GM13976 (cell line): ENCODE results near the gene ZFP2.
"Not testable (repeated sequence)": the region's sequence is repeated elsewhere in the genome, so short reads cannot be mapped to it uniquely, and the experiment has no call there.

ENCODE experiments used
- DNase-seq: peaks from one replicate; pipeline ENCODE4 v3.0.0; 2012; ENCODE audit warnings: low spot score
- in situ Hi-C: fragments of 300-500 bp; cut with MboI; formaldehyde crosslinking; loops from one replicate; pipeline ENCODE4 v1.12.0; 2022; ENCODE audit warnings: low sequenced_read_pairs, mixed read lengths, inconsistent platforms; ENCODE audit not compliant: unreplicated experiment
- TF ChIP-seq, protein P1 (sequence below): IDR thresholded peaks from 2 replicates; pipeline ENCODE4 v1.5.1; 2012; ENCODE audit warnings: borderline replicate concordance, mild to moderate bottlenecking; ENCODE audit not compliant: insufficient read depth; ENCODE audit errors: extremely low read depth, missing control alignments, control extremely low read depth

ZFP2 gene

DNA sequence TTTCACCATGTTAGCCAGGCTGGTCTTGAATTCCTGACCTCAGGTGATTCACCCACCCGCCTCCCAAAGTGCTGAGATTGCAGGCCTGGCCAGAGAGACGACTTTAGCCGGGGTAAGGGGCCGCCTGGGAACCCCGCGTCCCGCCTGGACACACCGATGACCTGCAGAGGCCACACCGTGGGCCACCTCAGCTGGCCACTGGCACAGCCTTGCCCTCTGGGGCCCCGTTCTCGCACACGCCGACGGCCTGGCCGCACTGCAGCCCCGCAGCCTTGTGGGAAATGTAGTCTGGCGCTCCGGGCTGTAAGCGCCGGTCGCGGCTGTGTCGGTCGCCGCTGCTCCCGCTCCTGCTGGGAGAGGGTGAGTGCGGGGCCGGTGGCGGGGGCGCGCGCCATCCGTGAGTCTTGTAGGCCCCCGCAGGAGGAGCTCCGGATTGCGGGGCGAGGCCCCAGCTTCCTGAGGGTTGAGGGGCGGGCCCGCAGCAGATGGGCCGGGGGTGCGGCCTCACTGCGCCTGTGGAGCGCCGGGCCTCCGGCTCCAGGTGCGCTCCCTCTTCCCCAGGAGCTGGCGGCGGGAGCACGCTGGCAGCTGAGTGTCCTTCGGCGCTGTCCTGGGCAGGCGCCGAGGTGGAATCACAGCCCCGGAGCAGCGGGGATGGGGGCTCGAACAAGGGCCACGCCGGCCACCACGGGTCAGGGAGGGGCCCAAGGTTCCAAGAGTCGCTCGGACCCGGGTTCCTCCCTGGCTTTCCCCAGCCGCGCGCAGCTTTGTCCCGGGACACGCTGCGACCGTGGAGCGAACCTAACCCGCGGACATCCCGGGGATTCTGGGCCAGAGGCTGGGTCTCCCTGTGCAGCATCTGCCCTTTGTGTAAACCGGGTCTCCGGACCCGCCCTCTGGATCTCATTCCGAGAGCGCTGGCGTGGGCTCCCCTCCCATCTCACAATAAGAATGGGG is at the start of gene ZFP2:
ZFP2 (plus strand) TSS at position 299 of the 957 bp plus-strand sequence. CDS start 35,401 bp downstream, outside the sequence.
- in situ Hi-C loops: no loop called here
- DNase-seq: peak; percentile 36
- TF ChIP-seq, protein P1, sequence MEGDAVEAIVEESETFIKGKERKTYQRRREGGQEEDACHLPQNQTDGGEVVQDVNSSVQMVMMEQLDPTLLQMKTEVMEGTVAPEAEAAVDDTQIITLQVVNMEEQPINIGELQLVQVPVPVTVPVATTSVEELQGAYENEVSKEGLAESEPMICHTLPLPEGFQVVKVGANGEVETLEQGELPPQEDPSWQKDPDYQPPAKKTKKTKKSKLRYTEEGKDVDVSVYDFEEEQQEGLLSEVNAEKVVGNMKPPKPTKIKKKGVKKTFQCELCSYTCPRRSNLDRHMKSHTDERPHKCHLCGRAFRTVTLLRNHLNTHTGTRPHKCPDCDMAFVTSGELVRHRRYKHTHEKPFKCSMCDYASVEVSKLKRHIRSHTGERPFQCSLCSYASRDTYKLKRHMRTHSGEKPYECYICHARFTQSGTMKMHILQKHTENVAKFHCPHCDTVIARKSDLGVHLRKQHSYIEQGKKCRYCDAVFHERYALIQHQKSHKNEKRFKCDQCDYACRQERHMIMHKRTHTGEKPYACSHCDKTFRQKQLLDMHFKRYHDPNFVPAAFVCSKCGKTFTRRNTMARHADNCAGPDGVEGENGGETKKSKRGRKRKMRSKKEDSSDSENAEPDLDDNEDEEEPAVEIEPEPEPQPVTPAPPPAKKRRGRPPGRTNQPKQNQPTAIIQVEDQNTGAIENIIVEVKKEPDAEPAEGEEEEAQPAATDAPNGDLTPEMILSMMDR: no peak

DNA sequence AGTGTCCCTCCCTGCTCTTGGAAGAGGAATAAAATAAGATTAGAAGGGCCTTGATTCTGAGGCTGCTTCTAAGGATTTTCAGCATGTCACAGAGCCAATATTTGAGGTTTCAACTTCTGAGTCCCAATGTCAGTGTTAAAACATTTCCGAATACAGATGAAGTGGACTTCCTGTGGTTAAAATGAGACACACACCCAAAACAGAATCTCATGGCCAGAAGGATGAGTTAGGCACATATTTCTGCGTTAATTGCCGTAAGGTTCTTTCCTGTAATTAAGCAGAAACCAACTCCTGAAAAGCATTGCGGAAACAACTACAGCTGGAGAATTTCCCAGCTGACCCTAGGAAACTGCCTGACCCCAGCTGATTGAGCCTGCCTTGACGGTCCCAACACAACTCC is 46.4 kb upstream of the ZFP2 start:
- no peak for DNase-seq
- TF ChIP-seq, protein P1: no peak
- in situ Hi-C loops: no loop called here

DNA sequence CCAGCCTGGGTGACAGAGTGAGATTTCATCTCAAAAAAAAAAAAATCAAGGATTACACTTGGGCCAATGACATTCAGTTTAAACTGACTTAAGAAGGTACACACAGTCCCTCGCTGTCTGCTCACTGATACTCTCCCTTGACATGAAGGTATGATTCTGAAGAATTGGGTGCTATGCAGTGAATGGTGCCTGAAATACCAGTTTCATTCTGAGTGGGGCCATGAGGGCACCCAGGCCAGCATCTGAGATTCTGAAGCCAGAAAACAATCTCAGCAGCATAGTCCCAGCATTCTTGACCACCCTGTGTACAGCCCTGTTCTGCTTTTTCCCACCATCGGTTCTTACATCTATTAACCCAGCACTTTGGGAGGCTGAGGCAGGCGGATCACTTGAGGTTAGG is 43.8 kb upstream of the ZFP2 start:
- in situ Hi-C loops: no loop called here
- TF ChIP-seq, protein P1: no peak
- DNase-seq: no peak

DNA sequence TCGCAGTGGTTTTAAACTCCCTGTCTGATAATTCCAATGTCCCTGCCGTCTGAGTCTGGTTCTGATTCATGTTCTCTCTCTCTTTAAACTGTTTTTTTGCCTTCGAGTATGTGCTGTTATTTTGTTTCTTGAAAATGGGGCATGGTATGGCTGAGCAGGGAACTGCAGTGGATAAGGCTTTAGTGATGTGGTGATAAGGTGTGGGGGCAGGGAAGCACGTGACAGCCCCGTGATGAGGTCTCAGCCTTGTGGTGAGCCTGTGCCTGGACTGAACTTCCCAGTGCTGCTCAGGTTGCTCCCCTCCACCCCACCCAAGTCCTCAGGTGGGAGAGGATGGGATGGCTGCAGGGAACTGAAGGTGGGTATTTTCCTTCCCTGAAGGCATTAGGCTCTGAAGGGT is 41.4 kb upstream of the ZFP2 start:
- no peak for DNase-seq
- in situ Hi-C loops: no loop called here
- TF ChIP-seq, protein P1: no peak

DNA sequence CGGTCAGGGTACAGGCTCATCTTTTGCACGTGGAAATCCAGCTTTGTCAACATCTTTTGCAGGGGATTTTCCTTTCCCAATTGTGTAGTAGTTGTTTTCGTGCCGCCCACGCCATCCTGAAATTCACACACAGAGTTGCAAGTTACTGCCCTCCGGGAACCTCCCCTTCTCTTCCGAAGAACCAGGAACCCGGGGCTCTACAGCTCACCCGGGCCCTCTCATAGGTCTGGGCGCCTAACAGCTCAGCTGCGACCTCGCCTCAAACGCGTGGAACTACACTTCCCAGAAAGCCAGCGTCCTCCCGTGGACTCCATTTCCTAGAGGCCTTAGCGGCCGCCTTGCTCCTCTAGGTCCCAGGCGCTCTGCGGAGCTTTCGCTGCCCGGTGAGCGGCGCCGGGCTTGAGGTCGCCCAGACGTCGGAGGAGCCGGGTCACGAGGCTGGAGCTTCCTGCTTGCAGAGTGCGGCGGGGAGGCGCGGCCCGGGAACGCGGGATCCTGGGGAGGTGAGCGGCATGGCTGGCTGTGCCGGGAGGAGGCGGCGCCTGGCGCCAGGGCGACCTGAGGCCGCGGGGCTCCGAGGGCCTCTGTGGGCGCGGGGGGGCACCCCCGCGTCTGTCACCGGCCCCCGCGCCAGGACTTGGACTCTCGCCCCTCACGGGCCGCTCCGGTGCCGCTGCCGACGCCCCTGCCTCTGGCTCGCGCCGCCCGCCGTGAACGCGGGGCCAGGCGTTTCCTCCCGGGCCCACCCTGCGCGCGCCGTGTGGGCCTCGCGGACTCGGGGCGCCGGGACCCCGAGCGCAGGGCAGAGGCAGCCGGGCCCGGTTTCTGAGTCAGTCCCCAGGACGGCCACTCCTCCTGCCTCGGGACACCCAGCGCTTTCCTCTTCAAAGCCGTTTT is 35.8 kb upstream of the ZFP2 start, which contains the start of gene ZNF354B:
ZNF354B (plus strand) TSS at position 329 of the 897 bp plus-strand sequence. CDS start 1,095 bp downstream, outside the sequence.
- TF ChIP-seq, protein P1: no peak
- in situ Hi-C loops: no loop called here
- DNase-seq: peak; percentile 91

DNA sequence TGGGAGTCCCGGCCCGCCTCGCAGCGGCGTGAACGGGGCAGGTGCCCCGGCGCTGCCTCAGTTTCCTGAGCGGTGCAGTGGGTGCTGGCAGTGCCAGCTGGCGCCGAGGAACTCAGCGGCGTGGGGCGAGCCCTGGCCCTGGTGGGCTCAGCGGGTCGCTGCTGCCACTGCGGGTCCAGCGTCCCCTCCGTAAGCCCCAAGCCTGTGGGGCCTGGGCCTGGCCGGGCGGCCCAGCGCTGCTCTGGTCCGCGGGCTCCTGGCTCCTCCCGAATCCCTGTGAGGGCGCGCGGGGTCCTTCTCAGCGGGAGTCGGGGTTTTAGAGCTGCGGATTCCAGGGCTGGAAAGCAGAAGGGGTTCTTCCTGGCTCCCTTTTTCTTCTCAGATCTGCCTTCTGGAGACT is 35.1 kb upstream of the ZFP2 start:
- DNase-seq, in situ Hi-C loops: not testable (repeated sequence)
